GM19467 (cell line): ENCODE data around the gene DENND1A.
"Not testable (repeated sequence)": the region's sequence is repeated elsewhere in the genome, so short reads cannot be mapped to it uniquely, and the experiment has no call there.

Experiments used
- ATAC-seq: cut with Tn5 transposase; IDR thresholded peaks from one replicate; pipeline ENCODE4 v1.9.1; 2021; ENCODE audit warnings: mild to moderate bottlenecking, moderate library complexity; ENCODE audit not compliant: unreplicated experiment

DENND1A gene

GRCh38 chr9:123402981-123403509 lies 526.9 kb downstream of the DENND1A start:
- no peak for ATAC-seq

- ATAC-seq: no peak
Measured at GRCh38 chr9:123401879-123402513, 527.9 kb downstream of the DENND1A start.

GRCh38 chr9:123400926-123401503 lies 528.9 kb downstream of the DENND1A start:
- no peak for ATAC-seq

- ATAC-seq: no peak
Measured at GRCh38 chr9:123399803-123400378, 530.0 kb downstream of the DENND1A start.

- ATAC-seq: not testable (repeated sequence)
Measured at GRCh38 chr9:123398938-123399337, 531.0 kb downstream of the DENND1A start.

- no peak for ATAC-seq
Measured at GRCh38 chr9:123397975-123398374, 532.0 kb downstream of the DENND1A start.

GRCh38 chr9:123395689-123396511 lies 534.0 kb downstream of the DENND1A start:
- no peak for ATAC-seq

- ATAC-seq: no peak
Measured at GRCh38 chr9:123395276-123395688, 534.6 kb downstream of the DENND1A start.

- no peak for ATAC-seq
Measured at GRCh38 chr9:123394291-123395235, 535.4 kb downstream of the DENND1A start.

GRCh38 chr9:123392802-123393201 lies 537.1 kb downstream of the DENND1A start:
- no peak for ATAC-seq

- no peak for ATAC-seq
Measured at GRCh38 chr9:123391946-123392345, 538.0 kb downstream of the DENND1A start.

- no peak for ATAC-seq
Measured at GRCh38 chr9:123391233-123391632, 538.7 kb downstream of the DENND1A start.

GRCh38 chr9:123390337-123391135 lies 539.4 kb downstream of the DENND1A start:
- ATAC-seq: no peak

- ATAC-seq: no peak
Measured at GRCh38 chr9:123389698-123390097, 540.2 kb downstream of the DENND1A start.

- ATAC-seq: no peak
Measured at GRCh38 chr9:123389070-123389469, 540.9 kb downstream of the DENND1A start.

- no peak for ATAC-seq
Measured at GRCh38 chr9:123387686-123388085, 542.2 kb downstream of the DENND1A start.

GRCh38 chr9:123383512-123384170 lies 546.3 kb downstream of the DENND1A start:
- no peak for ATAC-seq

GRCh38 chr9:123382653-123383511 lies 547.0 kb downstream of the DENND1A start:
- no peak for ATAC-seq
